Daoy (cell line): ENCODE data around the gene CD86. TPM values are rescaled to one million over a fixed set of nuclear protein-coding genes. Genes with fewer than 3 reads are reported as not detected.

Experiments
- DNase-seq: peaks from one replicate; pipeline ENCODE4 v3.0.0-alpha.2; 2015; ENCODE audit warnings: low read depth
- total RNA-seq: library from RNA; depleted of rRNA; stranded (reverse); fragments of >200 nt; shearing (Covaris generic); gene quantifications from 2 replicates; pipeline ENCODE4 v1.2.3, GENCODE V29; 2014

Gene CD86
- total RNA-seq, 1 experiment from 2014 or later: 0.29 TPM

DNA sequence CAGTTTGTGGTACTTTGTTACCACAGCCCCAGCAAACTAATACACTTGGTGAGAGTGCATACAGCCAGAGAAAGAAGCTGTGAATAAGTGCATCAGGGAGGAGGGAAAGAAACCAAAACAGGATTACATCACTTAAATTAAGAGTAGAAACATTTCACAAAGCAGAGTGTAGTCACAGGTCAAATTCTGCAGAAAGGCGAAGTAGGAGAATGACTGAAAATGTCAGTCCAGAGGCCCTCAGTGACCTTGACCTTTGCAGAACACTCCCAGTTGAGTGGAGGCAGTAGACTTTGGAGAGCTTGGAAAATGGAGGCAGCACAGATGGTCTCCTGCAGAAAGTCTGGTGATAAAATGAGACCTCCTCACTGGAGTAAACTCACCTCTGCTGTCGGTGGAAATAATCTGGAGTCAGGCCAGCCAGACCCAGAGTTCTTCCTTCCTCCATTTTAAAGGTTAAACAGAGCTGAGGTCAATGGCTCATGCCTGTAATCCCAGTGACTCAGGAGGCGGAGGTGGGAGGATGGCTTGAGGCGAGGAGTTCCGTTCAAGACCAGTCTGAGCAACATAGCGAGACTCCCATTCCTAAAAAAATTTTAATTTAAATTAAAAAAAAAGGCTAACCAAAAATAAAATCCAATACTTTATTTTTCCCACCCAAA lies 5.0 kb downstream of the CD86 start:
- peak; percentile 57 for DNase-seq

DNA sequence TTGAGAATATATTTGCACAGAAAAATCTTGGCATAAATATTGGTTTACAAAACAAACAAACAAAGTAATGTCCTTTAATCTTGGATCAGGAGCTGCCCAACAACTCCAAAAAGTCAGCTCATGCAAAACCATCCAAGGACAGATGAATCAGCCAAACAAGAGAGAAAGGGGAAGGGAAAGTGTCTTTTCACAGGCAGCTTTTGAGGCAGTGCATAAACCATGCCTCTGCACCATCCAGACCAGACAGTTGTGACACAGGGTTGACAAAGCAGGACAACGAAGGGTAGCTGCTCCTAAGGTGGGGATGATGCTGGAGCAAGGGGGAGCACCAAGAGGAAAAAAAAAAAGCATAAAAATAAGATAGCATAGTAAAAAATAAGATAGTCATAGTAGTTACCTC lies 8.7 kb downstream of the CD86 start:
- no peak for DNase-seq

DNA sequence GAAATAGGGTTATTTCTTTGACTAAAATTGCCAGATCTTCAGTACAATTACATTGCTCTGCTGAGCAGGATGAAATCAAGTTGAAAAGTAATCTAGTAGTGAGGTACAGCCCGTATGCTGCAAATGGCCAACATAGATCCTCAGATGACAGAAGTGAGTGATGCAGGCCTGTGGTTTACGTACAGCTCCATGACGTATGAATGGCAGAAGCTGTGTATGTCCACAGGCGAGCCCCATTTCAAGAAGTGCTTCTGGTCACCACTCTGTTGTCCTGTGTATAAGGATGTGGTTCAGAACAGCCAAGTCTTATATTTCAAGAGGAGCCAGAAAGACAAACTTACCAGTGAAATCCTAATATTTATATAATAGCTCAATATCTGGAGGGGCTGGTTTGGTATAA lies 9.2 kb downstream of the CD86 start:
- no peak for DNase-seq

DNA sequence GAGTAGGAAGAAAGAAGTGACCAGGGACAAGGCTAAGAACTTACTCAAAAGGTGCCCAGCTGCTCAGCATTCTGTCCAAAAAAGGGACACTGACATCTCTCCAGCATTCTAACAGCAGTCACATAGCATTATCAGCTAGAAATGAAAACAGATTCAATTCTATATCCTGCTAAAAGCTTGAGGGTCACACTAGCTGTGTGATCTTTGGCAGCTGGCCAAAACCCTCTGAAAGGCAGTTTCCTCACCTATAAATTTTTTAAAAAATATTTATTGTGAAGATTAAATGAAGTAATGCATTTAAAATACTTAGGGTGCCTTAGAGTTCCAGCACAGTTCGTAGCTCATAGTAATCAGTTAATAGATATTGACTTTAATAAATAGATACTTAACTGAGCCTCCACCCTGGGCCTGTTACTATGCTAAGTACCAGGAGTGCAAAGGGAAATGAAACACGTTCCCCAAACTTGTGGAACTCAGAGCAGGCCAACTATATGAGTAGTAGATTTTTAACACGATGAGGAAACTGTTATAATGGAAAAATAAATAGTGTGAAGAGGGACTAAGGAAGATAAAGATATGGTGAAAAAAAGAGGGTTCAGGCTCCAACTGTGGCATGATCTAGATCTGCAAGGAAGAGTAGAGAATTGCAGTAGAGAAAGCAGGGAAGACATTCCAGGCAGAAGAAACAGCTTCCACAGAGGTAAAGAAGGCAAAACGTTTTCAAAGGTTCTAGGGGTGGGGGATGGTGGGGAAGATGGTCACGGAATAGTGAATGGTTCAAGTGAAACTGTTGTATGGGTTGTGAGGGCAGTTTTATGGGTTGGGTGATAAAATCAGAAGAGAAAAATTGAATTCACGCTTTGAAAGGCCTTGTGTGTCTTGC lies 11.4 kb downstream of the CD86 start:
- no peak for DNase-seq

DNA sequence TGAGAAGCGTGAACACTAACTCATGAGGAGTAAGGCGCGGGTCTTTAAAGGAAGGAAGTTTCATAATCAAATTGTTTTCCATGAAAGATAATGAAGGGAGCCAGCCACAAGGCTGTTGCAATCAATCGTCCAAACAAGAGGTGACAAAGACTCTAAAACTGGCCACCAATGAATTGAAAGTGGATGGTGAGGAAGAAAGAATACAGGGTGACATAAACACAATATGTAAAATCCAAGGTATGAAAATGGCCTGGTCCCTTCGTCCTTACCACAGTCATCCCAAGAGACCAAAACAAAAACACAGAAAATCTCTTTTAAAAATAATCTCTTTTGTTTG lies 12.0 kb downstream of the CD86 start:
- DNase-seq: no peak

DNA sequence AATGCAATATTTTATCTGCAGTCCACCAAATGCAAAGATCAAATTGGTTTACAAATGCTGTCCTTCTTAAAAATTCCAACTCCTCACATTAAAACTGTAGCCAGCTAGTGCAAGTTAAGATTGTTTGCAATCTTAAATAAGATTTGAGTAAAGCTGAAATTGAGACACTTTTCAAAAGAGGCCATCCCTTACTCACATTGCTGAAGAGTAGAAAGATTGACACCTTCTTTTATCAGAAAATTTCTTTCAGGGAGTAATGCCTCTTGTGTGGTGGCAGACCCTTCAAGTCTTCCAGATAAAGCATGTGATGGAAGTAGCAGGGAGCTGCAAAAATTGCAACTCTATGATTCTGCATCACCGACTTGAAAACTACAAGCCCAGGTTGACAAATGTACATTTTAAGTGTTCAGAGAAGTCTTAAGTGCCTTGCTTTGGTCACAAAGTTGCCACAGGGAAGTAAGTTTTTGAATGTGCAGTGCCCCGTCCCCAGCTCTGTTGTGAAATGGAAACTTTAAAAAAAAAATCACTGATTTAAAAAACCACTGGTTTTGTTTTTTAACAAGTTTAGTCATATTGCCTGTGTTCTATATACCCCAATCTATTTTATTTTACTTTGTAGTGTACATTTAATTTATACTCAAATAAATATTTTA lies 12.6 kb downstream of the CD86 start:
- DNase-seq: no peak

DNA sequence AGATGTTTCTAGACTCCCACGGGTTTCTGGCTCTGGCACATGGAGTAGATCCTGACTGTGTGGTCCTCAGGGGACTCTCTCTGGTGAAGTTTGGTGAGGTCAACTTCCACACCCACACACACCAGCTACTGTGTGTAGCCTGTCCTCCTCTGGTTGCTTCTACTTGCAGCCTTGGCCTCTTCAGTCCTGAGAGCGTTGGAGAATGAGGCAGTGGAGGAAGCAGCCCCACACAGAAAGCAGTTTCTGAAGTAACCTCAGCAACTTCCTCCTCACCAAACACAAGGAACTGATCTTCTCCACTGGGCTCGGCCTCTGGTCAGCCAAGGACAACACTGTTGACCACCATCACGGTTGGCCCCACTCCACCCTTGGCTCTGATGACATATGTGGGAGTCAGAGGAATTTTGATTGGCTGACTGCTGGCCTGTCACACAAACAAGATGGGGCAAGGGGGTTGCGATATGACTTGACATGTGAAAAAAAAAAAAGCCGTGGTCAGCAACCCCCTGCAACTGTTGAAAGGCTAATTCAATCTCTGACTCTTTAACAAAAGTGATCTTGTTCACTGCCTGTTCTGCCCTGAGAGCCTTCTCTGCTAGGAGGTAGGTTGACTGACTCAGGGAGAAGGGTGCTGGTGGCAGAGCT lies 19.6 kb downstream of the CD86 start:
- DNase-seq: no peak

DNA sequence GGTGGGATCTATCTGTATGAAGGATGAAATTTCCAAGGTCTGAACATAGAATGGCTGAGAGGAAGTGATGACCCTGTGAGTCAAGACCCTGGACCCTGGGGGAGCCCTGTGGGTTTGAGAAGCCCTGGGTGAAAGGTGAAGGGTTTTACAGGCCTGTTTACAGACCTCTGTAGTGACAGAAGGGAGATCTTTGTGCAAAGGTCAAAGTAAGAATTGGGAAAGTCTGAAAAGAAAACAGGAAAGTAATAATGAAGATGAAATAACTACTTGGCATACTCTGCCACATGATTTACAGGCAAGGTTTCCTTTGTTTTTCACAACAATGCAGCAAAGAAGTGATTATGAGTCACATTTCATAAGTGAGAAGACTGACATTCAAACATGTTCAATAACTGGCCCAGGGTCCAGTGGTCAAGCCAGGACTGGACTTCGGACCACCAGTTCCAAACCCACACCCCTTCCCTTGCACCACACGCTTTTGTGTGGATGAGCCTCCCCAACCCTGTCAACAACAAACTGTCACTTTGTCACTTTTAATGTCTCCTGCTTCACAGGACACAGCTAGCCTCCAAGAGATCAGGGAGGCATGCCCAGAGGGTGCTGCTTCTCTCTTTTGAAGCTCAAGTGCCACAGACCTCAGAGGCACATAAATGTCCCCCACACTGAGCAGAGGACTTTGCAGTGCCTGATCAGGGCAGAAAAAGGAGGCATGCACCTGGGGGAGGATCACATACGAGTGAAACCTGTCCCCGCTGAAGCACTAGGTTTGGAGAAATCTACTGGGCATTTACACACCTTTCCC lies 21.5 kb downstream of the CD86 start:
- DNase-seq: peak; percentile 51

DNA sequence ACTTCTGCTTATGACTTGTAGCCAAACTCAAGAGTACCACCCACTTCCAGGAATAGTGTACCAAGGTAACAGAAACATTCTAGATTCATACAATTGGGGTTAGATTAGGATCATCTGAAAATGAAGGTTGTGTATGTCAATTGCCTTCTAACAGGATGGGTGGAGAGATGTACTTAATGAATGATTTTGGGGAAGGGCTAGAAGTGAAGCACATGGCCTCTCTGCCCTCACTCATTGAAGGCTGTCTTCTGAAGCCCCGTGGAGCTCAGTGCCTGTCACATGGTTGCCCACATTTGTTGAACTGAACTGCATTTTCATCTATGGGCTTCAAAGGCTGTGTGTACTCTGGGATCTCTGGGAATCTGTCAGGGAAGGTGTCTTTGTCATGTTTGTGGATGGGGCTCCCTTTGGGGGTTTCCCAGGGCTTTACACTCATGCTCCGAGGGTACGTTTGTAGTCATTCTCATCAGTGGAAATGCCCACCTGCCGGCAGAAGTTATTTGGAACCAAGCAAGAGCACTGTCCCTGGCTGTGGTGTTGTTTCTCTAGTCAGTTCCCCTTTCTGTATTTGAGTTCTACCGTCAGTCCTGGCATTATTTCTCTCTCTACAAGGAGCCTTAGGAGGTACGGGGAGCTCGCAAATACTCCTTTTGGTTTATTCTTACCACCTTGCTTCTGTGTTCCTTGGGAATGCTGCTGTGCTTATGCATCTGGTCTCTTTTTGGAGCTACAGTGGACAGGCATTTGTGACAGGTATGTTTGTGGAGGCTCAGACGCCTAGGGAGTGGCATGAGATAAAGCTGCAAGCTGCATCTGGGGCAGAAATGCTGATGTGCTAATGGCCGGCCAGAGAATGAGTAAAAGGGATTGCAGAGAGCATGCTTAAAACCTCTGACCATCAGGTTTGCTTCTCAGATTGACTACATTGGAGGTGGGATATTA lies 22.4 kb downstream of the CD86 start:
- no peak for DNase-seq

DNA sequence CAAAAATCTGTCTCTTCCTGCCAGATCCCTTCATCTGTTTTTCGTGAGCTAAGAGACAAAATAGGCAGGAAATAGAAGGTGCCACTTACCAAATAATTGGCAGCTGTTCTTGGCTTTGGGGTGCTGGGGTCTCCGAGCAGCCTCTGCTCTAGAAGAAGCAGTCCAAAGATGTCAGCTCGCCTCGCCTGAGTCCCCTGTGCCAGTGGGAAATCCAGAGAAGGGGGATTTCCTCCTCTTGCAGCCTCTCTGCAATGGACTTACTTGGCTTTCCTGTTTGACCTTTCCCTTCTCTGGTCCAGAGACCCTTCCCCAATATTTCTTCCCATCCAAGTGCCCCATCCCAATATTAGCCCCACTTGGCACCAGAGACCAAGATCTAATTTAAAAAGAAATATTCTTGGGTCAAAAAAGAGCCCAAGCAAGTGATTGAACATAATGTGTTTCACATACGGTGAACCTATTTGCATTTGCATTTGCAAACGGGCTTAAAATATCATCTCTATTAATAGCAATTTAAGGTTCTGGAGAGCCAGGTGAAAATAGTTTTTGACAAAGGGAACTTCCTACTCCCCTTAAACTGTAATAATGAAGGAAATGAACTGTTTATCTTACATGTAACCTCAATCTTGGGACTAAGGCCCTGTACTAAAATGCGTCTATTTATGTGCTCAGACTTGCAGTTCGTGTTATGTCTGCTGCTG lies 23.2 kb downstream of the CD86 start:
- no peak for DNase-seq

DNA sequence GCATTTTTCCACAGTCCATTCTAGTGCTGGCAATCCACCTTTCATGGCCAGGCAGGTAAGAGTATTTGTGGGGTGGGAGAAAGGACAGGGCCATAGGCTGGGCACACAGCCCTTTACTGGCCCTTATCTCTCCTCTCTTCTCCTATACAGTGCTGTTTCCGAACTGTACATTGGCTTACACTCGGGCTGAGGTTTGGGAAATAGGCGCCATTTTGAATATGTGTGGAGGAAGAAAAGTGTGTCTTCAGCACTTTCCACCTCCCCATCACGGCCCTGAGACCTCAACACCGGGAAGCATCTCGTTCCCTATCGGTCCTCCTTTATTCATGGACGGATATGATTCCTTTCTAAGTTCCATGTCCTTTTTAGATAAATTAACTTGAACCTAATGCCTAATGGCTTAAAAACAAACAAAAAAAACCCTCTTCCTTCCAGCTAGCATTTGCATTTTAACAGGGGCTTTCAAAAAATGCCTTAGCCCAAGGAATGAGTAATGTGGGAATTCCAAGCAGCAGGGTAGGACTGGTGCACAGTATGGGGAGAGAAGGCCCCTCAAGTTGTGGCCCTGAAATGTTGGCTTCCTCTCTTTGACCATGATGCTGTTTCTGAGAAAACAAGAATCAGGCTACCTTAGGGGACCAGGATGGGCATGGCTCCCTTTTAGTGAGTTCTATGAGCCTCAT lies 24.5 kb downstream of the CD86 start:
- DNase-seq: no peak

DNA sequence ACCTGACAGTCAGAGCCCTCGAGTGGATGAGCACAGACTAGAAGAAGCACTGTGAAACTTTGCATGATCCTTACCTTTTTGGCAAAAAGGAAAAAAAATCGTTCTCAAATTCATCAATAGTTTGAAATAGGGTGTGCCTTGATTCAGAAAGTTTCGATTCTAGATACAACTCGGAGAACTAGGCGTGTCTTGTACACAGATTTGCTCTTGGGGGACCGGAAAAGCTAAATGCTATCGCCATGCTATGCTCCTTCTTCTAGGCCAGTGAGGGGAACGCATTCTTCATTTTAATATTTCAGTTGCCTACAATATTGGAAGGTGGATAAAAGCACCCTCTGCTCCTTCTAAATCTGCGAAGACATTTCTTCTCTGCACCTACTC lies 25.0 kb downstream of the CD86 start:
- DNase-seq: no peak

DNA sequence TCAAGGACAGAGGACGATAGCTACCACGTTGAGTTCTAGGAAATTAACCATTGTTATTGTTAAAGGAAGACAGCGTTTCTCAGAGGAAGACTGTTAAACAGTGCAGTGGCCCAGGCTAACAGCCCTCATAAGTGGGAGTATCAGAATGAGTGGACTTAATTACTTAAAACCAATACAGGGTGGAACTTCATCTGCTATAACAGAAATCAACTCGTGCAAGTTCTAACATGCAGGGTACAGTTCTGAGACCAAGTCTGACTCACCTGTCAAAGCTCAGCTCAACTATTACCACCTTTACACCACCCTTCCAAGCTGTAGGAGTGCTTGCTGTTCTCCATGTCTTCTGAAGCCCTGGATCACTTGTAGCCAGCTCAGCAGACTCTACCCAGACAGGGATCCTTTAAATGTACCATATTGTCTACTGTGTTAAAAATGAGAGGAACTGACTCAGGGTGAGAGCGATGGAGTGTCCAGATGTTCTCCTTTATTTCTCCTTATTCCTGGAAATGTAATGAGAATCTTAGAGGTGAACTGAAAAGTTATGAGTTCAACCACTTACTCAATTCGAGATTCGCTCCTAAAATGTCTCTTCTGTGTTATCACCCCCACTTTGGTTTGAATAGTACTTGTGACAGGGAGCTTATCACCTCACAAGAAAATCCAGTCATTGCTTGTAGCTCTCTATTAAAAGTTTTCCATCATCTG lies 26.5 kb downstream of the CD86 start:
- no peak for DNase-seq

DNA sequence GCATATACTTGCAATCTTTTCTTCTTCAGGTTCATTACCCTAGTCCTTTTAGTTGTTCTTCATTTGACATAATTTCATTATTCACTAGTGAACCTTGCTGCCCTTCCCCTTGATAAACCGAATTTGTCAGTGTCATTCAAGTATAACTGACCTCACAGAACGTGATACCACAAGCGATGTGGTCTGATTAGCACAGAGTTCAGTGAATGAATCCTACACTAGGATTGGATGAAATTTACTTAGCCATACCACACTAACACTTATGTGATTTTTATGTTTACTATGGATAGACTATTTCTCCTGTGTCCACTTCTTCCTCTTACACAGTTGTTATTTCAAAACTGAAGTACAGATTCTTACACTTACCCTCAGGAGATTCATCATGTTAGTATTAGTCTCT lies 27.2 kb downstream of the CD86 start:
- no peak for DNase-seq

DNA sequence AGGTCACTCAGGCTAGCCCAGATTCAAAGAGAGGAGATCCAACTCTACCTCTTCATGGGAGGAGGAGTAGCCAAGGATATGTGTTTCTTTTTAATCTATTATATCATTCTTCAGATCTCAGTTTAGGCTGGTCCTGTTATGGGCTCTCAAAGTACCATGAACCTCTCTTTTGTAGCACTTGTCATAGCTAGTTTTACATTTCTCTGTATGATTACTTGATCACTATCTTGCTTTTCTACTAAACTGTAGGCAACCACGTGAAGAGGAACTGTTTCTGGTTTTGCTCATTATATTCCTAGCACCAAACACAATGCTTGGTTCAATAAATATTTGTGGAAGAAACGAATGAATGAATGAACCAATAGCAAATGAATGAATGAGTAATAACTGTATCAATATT lies 29.6 kb downstream of the CD86 start:
- no peak for DNase-seq

DNA sequence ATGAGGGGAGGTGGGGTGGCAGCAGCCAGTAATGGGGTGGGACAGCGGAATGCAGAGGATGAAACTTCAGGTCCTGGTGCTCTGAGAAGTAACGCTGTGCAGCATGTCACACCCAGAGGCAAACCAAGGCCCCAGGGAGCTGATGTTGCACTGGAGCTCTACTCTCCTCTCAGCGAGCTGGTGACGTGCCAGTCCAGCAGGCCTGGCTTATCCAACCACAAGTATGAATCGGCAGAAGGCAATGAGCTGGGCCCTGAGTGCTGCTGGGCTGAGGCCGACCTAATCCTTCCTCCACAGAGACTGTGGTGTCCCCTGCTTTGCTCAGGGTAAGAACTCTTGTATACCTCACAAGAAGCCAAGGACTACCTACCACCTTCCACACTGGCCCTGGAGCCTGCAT lies 30.5 kb downstream of the CD86 start:
- peak; percentile 38 for DNase-seq

DNA sequence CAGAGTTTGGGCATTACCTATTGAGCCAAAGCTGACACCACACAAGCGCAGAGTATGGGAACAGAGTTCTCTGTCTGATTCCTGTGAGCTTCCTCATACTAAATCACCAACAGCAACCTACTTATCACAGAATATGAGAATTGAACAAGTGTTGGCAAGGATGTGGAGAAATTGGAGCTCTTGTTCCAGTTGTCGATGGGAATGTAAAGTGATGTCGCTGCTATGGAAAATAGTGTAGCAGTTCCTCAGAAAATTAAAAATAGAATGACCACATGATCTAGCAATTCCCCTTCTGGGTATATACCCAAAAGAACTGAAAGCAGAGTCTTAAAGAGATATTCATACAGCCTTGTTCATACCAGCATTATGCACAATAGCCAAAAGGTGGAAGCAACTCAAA lies 33.4 kb downstream of the CD86 start:
- no peak for DNase-seq

DNA sequence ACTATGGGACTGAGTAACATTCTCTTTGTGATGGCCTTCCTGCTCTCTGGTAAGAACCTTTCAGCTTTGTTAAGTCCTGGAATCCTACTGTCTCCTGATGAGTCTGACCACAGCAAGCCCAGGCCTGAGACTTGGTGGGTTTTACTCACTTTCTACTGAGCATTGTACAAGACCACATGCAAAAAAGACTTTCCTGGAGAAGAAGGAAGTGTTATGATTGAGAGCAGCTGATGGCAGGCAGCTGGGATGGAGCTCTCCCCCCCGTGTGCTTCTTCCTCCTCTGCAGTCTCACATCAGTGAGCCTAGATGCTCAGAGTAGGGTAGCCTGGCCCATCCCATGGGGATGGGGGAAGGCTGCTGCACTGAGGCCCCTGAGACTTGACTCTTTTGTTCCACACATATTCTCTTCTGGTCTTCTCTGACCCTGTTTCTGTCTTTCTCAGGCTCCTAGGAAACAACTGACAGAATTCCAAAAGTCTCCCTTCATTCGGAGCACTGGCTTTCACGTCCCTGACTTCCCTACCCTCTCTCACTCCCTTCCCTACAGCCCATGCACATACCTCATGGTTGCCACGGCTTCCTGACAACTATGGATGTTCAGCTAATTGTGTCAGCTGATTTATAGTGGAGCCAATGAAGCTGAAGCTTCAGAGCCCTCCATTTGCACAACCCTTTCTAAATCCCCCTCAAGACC lies 36.6 kb downstream of the CD86 start:
- no peak for DNase-seq
